ENCODE data around the gene PATZ1. TPM values are rescaled to one million over a fixed set of nuclear protein-coding genes. Genes with fewer than 3 reads are reported as not detected.
"Not testable (repeated sequence)": the region's sequence is repeated elsewhere in the genome, so short reads cannot be mapped to it uniquely, and the experiment has no call there.

PATZ1 gene, protein sequence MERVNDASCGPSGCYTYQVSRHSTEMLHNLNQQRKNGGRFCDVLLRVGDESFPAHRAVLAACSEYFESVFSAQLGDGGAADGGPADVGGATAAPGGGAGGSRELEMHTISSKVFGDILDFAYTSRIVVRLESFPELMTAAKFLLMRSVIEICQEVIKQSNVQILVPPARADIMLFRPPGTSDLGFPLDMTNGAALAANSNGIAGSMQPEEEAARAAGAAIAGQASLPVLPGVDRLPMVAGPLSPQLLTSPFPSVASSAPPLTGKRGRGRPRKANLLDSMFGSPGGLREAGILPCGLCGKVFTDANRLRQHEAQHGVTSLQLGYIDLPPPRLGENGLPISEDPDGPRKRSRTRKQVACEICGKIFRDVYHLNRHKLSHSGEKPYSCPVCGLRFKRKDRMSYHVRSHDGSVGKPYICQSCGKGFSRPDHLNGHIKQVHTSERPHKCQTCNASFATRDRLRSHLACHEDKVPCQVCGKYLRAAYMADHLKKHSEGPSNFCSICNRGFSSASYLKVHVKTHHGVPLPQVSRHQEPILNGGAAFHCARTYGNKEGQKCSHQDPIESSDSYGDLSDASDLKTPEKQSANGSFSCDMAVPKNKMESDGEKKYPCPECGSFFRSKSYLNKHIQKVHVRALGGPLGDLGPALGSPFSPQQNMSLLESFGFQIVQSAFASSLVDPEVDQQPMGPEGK
- total RNA-seq = 10 to 100 TPM; 18.6 to 19.5 TPM

DNA sequence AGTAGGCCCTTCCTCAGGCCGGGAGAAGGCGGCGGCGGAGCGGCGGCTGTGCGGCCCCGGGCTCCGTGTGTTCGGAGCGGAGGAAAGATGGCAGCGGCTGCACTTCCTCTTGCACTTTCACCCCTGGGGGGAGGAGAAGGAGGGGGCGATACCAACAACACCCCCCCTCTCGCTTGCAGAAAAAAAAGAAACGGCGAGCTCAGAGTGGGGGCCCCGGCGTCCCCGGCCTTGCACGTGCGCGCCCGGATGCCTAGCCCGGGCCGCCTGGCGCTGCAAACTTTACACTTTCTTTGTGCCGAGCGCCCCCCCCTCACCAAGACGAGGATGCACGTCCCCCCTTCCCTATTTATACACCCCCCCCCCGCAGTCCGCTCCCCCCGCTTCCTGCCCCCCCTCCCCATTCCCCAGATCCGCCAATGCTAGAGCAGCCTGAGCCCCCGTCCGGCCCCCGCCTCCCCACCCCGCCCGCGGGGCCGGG is at the start of gene PATZ1:
Gene PATZ1 (minus strand): TSS at position 92 of the 478 bp plus-strand sequence. CDS start 744 bp downstream, outside the sequence.
- ChIA-PET POLR2A (interaction anchor here (0.6 to 5.8 kb wide), 23 partner anchors 8 to 407 kb away, joined by 3 to 101 read pairs (median 6); partner anchors contain the start of genes DEPDC5, DRG1, LIMK2 and MORC2), CTCF (interaction anchor here (0.6 to 1.9 kb wide), 10 partner anchors 8 to 284 kb away, joined by 3 to 6 read pairs (median 4); partner anchors contain the start of genes DRG1, PIK3IP1 and SELENOM)
- Mint-ChIP-seq H3K27me3 (no peaks in the 10 kb centered on the region), H3K27ac (peak within 1 kb of the TSS; percentile 85), H3K4me1 (peaks cover 46% of the 10 kb centered on the region), H3K4me3 (peak within 1 kb of the TSS; percentile 81), H3K36me3 (ENCODE audit: low read depth) (peaks cover 33% of the 10 kb centered on the region), H3K9me3 (no peaks in the 10 kb centered on the region)
- peak; percentile 78 for DNase-seq

DNA sequence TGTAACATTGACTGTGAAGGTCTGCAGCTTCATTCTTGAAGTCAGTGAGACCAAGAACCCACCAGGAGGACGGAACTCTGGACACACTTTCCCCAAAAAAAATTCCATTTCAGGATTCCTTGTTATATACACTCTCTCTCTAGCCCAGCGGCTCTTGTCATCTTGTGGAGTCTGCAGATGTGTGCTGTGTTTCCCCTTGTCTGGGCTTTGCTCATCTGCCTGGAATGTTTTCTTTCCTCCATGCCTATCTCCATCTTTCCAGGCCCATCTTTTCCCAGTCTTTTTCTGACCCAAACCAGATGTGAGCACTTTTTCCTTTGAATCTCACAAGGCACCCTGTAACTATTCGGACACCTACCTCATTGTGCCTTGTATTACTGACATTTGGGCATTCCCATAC is 48.2 kb upstream of the PATZ1 start:
- no peaks in the 10 kb centered on the region for H3K36me3 Mint-ChIP-seq (ENCODE audit: low read depth)
- ChIA-PET POLR2A (no interaction called here), CTCF (no interaction called here)
- H3K4me1 Mint-ChIP-seq = peaks cover 3% of the 10 kb centered on the region
- no peak for DNase-seq
- H3K9me3 Mint-ChIP-seq = no peaks in the 10 kb centered on the region
- no peak overlapping the region for H3K4me3 Mint-ChIP-seq
- no peak overlapping the region for H3K27ac Mint-ChIP-seq
- H3K27me3 Mint-ChIP-seq = peaks cover 7% of the 10 kb centered on the region

DNA sequence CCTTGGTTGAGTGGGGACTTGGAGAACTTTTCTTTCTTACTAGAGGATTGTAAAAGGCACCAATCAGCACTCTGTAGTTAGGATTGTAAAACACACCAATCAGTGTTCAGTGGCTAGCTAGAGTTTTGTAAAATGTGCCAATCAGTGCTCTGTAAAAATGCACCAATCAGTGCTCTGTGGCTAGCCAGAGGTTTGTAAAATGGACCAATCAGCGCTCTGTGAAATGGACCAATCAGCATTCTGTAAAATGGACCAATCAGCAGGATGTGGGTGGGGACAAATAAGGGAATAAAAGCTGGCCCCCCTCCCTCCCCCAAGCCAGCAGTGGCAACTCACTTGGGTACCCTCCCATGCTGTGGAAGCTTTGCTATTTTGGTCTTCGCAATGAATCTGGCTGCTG is 47.7 kb upstream of the PATZ1 start:
- H3K27me3 Mint-ChIP-seq = peaks cover 7% of the 10 kb centered on the region
- H3K36me3 Mint-ChIP-seq (ENCODE audit: low read depth) = no peaks in the 10 kb centered on the region
- DNase-seq = no peak
- no peak overlapping the region for H3K4me3 Mint-ChIP-seq
- ChIA-PET CTCF (no interaction called here), POLR2A (interaction anchor here (1.0 kb wide), 1 partner anchor 47 kb away, joined by 3 read pairs; no protein-coding TSS in a partner anchor)
- no peaks in the 10 kb centered on the region for H3K9me3 Mint-ChIP-seq
- H3K4me1 Mint-ChIP-seq = peaks cover 2% of the 10 kb centered on the region
- no peak overlapping the region for H3K27ac Mint-ChIP-seq

DNA sequence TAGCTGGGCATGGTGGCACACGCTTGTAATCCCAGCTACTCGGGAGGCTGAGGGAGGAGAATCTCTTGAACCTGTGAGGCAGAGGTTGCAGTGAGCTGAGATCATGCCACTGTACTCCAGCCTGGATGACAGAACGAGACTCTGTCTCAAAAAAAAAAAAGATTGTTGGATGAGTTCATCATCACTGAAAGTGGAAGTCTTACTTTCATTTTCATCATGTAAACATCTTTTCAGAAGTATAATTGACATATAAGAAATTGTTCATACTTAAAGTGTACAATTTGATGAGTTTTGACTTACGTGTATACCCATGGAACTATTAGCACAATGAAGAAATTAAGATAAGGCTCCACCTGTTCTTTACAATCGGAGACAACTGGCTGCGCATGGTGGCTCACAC is 32.5 kb upstream of the PATZ1 start:
- not testable (repeated sequence) for DNase-seq; H3K27ac Mint-ChIP-seq; H3K36me3 Mint-ChIP-seq (ENCODE audit: low read depth); H3K4me1 Mint-ChIP-seq; H3K4me3 Mint-ChIP-seq; H3K9me3 Mint-ChIP-seq; H3K27me3 Mint-ChIP-seq
- ChIA-PET POLR2A (interaction anchor here (1.6 kb wide), 1 partner anchor 20 kb away, joined by 4 read pairs; no protein-coding TSS in a partner anchor), CTCF (interaction anchor here (0.7 kb wide), 1 partner anchor 10 kb away, joined by 3 read pairs; no protein-coding TSS in a partner anchor)

DNA sequence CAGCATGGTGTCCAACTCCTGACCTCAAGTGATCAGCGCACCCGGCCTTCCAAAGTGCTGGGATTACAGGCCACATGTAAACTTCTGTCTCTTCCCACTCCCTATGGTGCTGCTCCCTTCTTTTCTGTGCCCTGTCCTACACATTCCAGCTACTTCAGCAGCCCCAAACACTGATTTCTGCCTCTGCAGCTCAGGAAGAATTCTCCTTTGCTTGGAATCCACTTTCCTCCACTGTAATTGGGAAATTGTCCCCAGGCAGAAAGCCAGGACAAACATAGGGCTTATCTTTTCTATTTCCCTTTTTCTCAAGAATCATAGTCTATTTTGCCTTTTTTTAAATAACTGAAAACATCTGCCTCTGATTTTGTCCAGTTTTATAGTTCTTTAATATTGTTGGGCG is 32.0 kb upstream of the PATZ1 start:
- Mint-ChIP-seq H3K4me1 (peaks cover 5% of the 10 kb centered on the region), H3K9me3 (no peaks in the 10 kb centered on the region), H3K4me3 (no peak overlapping the region), H3K27ac (no peak overlapping the region), H3K27me3 (peaks cover 1% of the 10 kb centered on the region), H3K36me3 (ENCODE audit: low read depth) (no peaks in the 10 kb centered on the region)
- ChIA-PET POLR2A (interaction anchor here (1.6 kb wide), 1 partner anchor 20 kb away, joined by 4 read pairs; no protein-coding TSS in a partner anchor), CTCF (interaction anchor here (0.7 kb wide), 1 partner anchor 10 kb away, joined by 3 read pairs; no protein-coding TSS in a partner anchor)
- no peak for DNase-seq

DNA sequence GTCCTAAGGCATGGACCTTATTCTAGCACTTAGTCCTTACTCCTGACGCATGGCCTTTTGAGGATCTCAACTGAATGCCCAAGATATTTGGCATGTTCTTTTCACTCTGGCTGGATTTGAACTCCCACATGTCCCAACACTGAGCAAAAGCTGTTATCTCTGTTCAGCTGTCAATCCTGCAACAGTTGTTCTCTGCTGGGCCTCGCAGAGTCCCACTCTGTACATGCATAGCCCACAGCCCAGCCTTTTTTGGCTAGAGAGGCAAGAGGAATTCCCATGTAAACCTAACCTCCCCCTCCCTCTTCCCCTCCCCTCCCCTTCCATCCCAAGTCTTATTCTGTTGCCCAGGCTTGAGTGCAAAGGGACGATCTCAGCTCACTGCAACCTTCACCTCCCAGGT is 31.5 kb upstream of the PATZ1 start:
- Mint-ChIP-seq H3K36me3 (ENCODE audit: low read depth) (no peaks in the 10 kb centered on the region), H3K27me3 (peaks cover 1% of the 10 kb centered on the region), H3K27ac (no peak overlapping the region), H3K4me3 (no peak overlapping the region), H3K4me1 (peaks cover 5% of the 10 kb centered on the region), H3K9me3 (no peaks in the 10 kb centered on the region)
- POLR2A ChIA-PET = interaction anchor here (1.6 kb wide), 1 partner anchor 21 kb away, joined by 4 read pairs; no protein-coding TSS in a partner anchor
- CTCF ChIA-PET = no interaction called here
- no peak for DNase-seq

DNA sequence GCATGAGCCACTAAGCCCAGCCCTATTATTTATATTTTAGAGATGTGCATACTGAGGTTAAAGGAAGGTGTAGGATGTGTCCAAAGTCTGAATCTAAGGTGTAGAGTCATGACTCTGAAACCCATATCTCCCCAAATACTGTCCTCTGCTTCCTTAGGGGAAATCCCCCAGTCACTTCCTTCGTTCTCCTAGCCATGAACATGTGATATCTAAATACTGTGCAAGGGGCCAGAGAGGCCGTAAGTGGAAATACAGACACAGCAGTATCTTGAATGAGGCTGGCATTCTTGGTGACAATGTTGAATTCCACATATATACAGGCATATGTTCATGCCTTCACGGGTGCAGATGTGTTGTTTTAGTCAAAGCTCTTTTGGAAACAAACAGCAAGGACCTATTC is 21.3 kb upstream of the PATZ1 start:
- ChIA-PET CTCF (no interaction called here), POLR2A (no interaction called here)
- Mint-ChIP-seq H3K27me3 (no peaks in the 10 kb centered on the region), H3K4me3 (no peak overlapping the region), H3K27ac (no peak overlapping the region), H3K4me1 (peaks cover 3% of the 10 kb centered on the region), H3K36me3 (ENCODE audit: low read depth) (no peaks in the 10 kb centered on the region), H3K9me3 (no peaks in the 10 kb centered on the region)
- no peak for DNase-seq

DNA sequence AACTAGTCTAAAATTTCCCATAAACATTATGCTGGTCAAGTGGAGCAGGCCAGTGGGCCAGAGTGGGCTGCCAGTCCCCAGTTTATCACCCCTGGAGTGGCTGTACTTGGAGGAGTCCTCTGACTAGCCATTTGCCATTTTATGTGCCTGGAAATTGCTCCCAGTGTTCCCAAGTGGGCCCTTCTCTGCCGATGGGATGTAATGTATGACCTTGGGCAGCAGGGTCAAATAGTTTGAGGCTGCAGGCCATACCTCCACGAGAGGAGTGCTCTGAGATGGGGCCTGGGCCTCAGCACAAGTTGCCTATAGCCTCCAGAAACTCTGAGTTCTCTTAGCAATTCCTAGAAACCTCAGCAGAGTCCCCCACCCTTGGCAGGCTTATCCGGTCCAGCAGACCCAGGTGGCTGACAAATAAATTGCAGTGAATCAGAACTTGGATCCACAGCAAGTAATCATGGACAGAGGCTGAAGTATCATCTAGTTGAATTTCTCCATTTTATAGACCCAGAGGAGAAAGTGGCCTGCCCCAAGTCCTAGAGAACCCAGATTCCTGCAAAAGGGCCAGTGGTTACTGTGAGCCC is 17.8 kb upstream of the PATZ1 start:
- peaks cover 3% of the 10 kb centered on the region for H3K4me1 Mint-ChIP-seq
- no peaks in the 10 kb centered on the region for H3K9me3 Mint-ChIP-seq
- no peaks in the 10 kb centered on the region for H3K36me3 Mint-ChIP-seq (ENCODE audit: low read depth)
- peaks cover 2% of the 10 kb centered on the region for H3K27me3 Mint-ChIP-seq
- no peak overlapping the region for H3K27ac Mint-ChIP-seq
- H3K4me3 Mint-ChIP-seq = no peak overlapping the region
- DNase-seq = no peak
- ChIA-PET CTCF (no interaction called here), POLR2A (interaction anchor here (1.3 kb wide), 1 partner anchor 17 kb away, joined by 4 read pairs; the partner anchor contains the start of gene PATZ1)

DNA sequence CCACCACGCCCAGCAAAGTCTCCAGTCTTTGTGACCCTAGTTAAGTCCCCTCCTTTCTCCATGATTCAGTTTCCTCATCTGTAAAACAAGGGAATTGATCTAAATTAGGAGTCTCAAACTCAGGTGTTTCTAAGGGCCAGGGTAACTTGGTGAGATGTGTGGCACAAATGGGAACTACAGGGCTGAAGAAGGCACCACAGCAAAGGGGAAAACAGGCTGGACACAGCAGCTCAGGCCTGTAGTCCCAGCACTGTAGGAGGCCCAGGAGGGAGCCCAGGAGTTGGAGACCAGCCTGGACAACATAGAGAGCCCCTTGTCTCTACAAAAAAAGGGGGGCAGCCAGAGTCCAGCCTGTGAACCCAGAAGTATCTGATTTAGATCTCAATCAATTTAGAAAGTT is 15.6 kb upstream of the PATZ1 start:
- Mint-ChIP-seq H3K9me3 (no peaks in the 10 kb centered on the region), H3K27ac (no peak overlapping the region), H3K4me1 (no peaks in the 10 kb centered on the region), H3K27me3 (peaks cover 4% of the 10 kb centered on the region), H3K4me3 (no peak overlapping the region), H3K36me3 (ENCODE audit: low read depth) (no peaks in the 10 kb centered on the region)
- ChIA-PET POLR2A (no interaction called here), CTCF (no interaction called here)
- DNase-seq = no peak

DNA sequence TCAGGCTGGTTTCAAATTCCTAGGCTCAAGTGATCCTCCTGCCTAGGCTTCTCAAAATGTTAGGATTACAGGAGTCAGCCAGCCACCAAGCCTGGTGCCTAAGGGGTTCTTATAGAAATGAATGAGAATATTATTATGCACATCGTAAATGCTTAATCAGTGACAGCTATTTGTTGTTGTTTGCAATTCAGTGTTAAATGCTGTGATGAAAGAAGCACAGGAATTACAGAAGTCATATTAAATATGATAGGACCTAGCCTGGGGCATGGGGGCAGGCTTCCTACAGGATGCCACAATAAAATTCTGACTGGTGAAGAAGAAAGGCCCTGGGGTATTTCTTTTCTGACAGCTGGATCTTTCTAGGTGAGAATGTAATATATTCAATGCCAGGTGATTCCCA is 13.9 kb upstream of the PATZ1 start:
- POLR2A ChIA-PET = no interaction called here
- H3K4me3 Mint-ChIP-seq = no peak overlapping the region
- H3K9me3 Mint-ChIP-seq = no peaks in the 10 kb centered on the region
- CTCF ChIA-PET = interaction anchor here (1.0 kb wide), 1 partner anchor 8 kb away, joined by 4 read pairs; no protein-coding TSS in a partner anchor
- H3K36me3 Mint-ChIP-seq (ENCODE audit: low read depth) = no peaks in the 10 kb centered on the region
- no peak for DNase-seq
- peaks cover 4% of the 10 kb centered on the region for H3K27me3 Mint-ChIP-seq
- no peaks in the 10 kb centered on the region for H3K4me1 Mint-ChIP-seq
- no peak overlapping the region for H3K27ac Mint-ChIP-seq

DNA sequence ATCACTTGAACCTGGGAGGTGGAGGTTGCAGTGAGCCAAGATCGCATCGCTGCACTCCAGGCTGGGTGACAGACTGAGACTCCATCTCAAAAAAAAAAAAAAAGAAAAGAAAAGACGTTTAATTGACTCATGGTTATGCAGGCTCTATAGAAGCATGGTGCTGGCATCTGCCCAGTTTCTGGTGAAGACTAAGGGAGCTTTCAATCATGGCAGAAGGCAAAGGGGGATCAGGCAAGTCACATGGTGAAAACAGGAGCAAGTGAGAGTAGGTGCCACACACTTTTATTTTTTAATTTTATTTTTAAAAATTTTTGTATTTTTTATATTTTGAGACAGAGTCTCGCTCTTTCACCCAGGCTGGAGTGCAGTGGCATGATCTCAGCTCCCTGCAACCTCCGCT is 8.4 kb upstream of the PATZ1 start:
- H3K9me3 Mint-ChIP-seq = no peaks in the 10 kb centered on the region
- H3K27me3 Mint-ChIP-seq = peaks cover 4% of the 10 kb centered on the region
- H3K4me1 Mint-ChIP-seq = no peaks in the 10 kb centered on the region
- no peak overlapping the region for H3K27ac Mint-ChIP-seq
- ChIA-PET POLR2A (no interaction called here), CTCF (interaction anchor here (0.7 kb wide), 1 partner anchor 408 kb away, joined by 3 read pairs; no protein-coding TSS in a partner anchor)
- H3K4me3 Mint-ChIP-seq = no peak overlapping the region
- DNase-seq = no peak
- H3K36me3 Mint-ChIP-seq (ENCODE audit: low read depth) = no peaks in the 10 kb centered on the region

DNA sequence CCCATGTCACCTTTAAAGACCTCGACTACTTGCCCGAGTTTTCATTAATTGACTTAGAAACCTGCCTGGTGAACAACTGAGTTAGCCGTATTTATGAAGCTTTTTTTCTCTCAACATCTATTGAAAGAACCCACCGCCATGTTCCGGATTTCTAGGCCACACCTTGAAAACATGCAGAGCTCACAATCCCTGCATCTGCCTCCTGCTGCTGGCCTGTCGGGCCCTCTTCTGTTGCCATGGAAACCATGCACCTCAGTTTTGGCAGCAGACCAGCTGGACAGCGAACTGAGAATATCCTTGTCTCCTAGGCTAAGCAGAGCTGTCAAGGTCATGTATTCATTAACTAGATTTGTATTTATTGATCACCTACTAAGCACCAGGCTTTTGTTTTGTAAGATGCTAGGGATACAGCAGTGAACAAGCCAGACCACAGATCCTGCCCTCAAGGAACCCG is 4.3 kb upstream of the PATZ1 start:
- H3K4me1 Mint-ChIP-seq = peaks cover 7% of the 10 kb centered on the region
- H3K9me3 Mint-ChIP-seq = no peaks in the 10 kb centered on the region
- peaks cover 2% of the 10 kb centered on the region for H3K27me3 Mint-ChIP-seq
- CTCF ChIA-PET = no interaction called here
- no peak for DNase-seq
- H3K4me3 Mint-ChIP-seq = no peak overlapping the region
- H3K27ac Mint-ChIP-seq = no peak overlapping the region
- POLR2A ChIA-PET = interaction anchor here (1.1 kb wide), 1 partner anchor 41 kb away, joined by 3 read pairs; no protein-coding TSS in a partner anchor
- no peaks in the 10 kb centered on the region for H3K36me3 Mint-ChIP-seq (ENCODE audit: low read depth)

DNA sequence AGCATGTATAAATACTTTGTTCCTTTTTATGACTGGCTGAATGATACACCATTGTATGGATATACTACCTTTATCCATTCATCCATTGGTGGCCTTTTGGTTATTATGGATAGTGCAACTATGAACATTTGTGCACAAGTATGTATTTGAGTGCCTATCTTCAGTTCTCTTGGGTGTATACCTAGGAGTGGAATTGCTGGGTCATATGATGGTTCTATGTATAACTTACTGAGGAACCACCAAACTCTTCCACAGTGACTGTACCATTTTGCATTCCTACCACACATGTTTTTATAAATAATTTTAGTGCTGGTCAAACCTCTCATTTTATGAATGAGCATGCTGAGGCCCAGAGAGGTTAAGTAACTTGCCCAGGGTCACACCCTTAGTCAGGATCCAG is 3.8 kb upstream of the PATZ1 start:
- Mint-ChIP-seq H3K4me3 (no peak overlapping the region), H3K4me1 (peaks cover 11% of the 10 kb centered on the region), H3K9me3 (no peaks in the 10 kb centered on the region), H3K27ac (no peak overlapping the region), H3K27me3 (peaks cover 2% of the 10 kb centered on the region), H3K36me3 (ENCODE audit: low read depth) (peaks cover under 1% of the 10 kb centered on the region)
- ChIA-PET CTCF (no interaction called here), POLR2A (interaction anchor here (1.1 kb wide), 1 partner anchor 41 kb away, joined by 3 read pairs; no protein-coding TSS in a partner anchor)
- no peak for DNase-seq
